Amniotic stem cell (primary cell): ENCODE results near the gene CT47C1.
A peak's percentile ranks its signal among the peaks of the same experiment; 100 is the strongest.

Source experiments
- DNase-seq: peaks from one replicate; lab custom pipeline; 2025; lab: John Stamatoyannopoulos, UW

CT47C1 gene

GRCh38 chrX:119073911-119074310 is 1.1 kb downstream of the CT47C1 start:
- DNase-seq = no peak

- no peak for DNase-seq
These were observed 2.7 kb downstream of the CT47C1 start for GRCh38 chrX:119075270-119076025.

DNA sequence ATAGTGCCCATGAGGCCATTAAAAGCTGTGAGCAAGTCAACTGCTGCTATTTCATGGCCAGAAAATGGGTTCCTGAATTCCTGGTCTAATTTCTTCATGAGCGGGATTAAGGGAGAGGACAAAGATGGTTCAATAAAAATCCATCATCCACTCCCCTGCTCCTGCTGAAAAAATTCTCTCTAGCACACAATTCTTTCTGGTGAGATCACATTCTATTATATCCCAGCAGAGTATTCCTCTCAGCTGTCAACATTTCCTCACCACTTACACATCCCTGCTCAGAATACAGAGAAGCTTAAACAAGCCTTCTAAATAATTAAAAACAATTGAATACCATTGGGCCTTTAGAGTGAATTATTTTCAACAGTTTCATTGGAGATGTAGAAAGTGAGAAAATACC is 9.5 kb downstream of the CT47C1 start:
- DNase-seq = no peak

- DNase-seq = no peak
These were observed 12.0 kb downstream of the CT47C1 start for GRCh38 chrX:119084766-119085165.

DNA sequence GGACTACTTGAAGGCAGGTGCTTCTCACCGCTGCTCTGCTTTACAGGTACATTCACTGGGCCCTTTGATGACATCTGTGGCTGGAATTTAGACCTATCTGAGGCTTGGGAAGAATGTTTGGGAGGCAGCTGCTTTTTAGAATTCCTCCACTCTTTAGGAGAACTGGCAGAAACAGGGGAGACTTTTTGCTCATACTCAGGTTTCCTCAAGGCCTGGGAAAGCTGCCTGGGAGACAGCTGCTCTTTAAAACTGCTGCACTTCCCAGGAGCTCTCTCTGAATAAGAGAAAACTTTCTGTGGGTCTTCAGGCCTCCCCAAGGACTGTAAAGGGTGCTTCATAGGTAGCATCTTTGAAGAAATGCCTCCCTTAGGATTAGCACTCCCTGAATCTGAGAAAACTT is 14.3 kb downstream of the CT47C1 start:
- DNase-seq = no peak

DNA sequence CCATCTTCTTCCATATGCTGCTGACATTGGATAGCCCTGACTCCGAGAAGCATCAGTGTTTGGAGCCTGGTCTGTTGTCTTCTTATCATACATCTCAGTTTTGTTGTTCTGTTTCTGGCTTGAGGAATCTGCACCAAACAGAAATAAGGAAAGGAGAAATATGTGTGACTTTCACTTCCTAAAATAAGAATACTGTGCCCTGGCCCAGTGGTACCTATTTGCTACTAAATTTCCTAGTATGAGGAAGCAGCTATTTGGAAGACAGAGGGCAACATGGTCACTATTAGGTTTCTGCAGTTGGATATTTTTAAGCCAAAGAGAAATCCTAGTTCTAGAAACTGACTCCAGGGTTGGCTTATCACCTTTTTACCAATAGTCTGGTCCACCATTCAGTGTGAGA is 16.8 kb downstream of the CT47C1 start:
- no peak for DNase-seq

- DNase-seq = no peak
These were observed 17.8 kb downstream of the CT47C1 start for GRCh38 chrX:119090627-119091026.

GRCh38 chrX:119093991-119094735 is 21.4 kb downstream of the CT47C1 start:
- DNase-seq = no peak

GRCh38 chrX:119094819-119095218 is 22.0 kb downstream of the CT47C1 start:
- DNase-seq = no peak

DNA sequence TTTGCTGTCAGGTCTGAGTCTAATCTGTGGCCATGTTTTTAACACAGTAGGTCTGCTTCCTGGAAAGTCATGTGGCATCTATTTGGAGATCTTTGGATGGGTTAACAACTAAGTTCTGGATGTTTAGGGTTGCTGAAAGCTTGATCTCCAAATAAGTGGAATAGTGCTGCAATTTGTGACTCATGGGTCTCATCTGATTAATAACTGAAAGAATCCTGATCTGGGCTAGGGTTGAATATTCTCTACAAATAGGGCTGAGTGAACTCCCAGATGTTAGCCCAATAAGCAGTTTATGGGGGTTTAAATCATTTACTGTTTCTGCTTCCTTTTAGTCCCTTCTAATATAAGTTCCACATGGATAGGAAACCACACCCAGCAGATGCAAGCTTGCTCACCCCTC is 23.1 kb downstream of the CT47C1 start:
- DNase-seq = no peak

- no peak for DNase-seq
These were observed 28.4 kb downstream of the CT47C1 start for GRCh38 chrX:119101168-119101567.

GRCh38 chrX:119105826-119106225 is 33.0 kb downstream of the CT47C1 start:
- no peak for DNase-seq

GRCh38 chrX:119107206-119107605 is 34.4 kb downstream of the CT47C1 start:
- DNase-seq = no peak

DNA sequence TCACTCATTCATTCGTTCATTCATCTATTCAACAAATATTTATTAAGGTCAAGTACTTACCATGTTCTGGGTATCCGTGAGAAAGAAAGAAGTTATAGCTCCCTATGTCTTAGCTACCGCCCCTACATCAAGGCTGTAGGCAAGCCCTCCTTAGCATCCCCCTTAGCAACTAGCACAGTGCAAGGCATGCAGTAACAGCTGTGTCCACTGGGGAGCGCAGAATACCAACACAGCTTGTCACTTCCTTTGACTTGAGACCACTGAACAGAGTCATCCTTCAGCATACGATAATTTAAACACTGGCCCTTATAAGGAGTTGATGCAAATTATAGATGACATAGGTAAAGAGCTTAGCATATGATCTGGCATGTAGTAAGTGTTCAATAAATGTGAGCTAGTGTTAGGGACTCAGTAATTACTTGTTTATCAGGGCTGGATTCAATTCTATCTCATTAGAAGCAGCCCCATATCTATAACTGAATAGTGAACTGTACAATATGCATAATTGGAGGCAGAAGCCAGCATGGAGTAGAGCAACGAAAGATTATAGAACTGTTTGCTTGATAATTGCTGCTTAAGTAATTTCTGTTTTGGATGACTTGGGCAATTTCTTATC is 46.1 kb downstream of the CT47C1 start:
- DNase-seq = peak; percentile 12

- no peak for DNase-seq
These were observed 48.5 kb downstream of the CT47C1 start for GRCh38 chrX:119121341-119121740.
